Measurements from ENCODE around the gene ABCA9. TPM values are rescaled to one million over a fixed set of nuclear protein-coding genes. Genes with fewer than 3 reads are reported as not detected.

The ABCA9 gene
- total RNA-seq, 1 experiment from 2014 or later, result not detected

- no peak overlapping the region for H3K27ac Mint-ChIP-seq
- ATAC-seq (no peak), DNase-seq (ENCODE audit: low spot score) (no peak)
- no peaks in the 10 kb centered on the region for H3K9me3 Mint-ChIP-seq
- ChIA-PET CTCF (no interaction called here), POLR2A (no interaction called here)
- no peaks in the 10 kb centered on the region for H3K27me3 Mint-ChIP-seq (ENCODE audit: low read depth)
- no peaks in the 10 kb centered on the region for H3K36me3 Mint-ChIP-seq
- H3K4me1 Mint-ChIP-seq, result 0 out of 2 replicates have a peak, but pooled peaks cover 2% of the 10 kb centered on the region
- no peak overlapping the region for H3K4me3 Mint-ChIP-seq
- TF ChIP-seq ZBTB43 (CRISPR knock-in tag; IDR thresholded peaks at IDR 0.05) (no peak), TP53 (CRISPR knock-in tag; IDR thresholded peaks at IDR 0.05) (no peak), NFATC4 (CRISPR knock-in tag; IDR thresholded peaks at IDR 0.05) (no peak), ATF6 (CRISPR knock-in tag; IDR thresholded peaks at IDR 0.05) (no peak), ZNF396 (CRISPR knock-in tag; IDR thresholded peaks at IDR 0.05; ENCODE audit: borderline replicate concordance) (no peak), SOX15 (CRISPR knock-in tag; IDR thresholded peaks at IDR 0.05) (no peak), IRF2 (CRISPR knock-in tag; IDR thresholded peaks at IDR 0.05; ENCODE audit: borderline replicate concordance, low read depth) (no peak), ZNF532 (CRISPR knock-in tag; IDR thresholded peaks at IDR 0.05; ENCODE audit: borderline replicate concordance) (no peak), FOXP4 (CRISPR knock-in tag; IDR thresholded peaks at IDR 0.05) (no peak)
Measured at GRCh38 chr17:69012895-69013805, 47.6 kb downstream of the ABCA9 start.

GRCh38 chr17:69009930-69010329 lies 50.8 kb downstream of the ABCA9 start:
- Mint-ChIP-seq H3K9me3 (peaks cover 14% of the 10 kb centered on the region), H3K27me3 (ENCODE audit: low read depth) (no peaks in the 10 kb centered on the region), H3K4me3 (no peak overlapping the region), H3K36me3 (no peaks in the 10 kb centered on the region), H3K4me1 (peaks cover 11% of the 10 kb centered on the region; the same call in 1 of the 2 replicates), H3K27ac (no peak overlapping the region)
- POLR2A ChIA-PET, result interaction anchor here (0.6 kb wide), 1 partner anchor 347 kb away, joined by 3 read pairs; no protein-coding TSS in a partner anchor
- no peak for DNase-seq (ENCODE audit: low spot score)
- CTCF ChIA-PET, result interaction anchor here (1.5 kb wide), 1 partner anchor 75 kb away, joined by 3 read pairs; no protein-coding TSS in a partner anchor
- ATAC-seq, result no peak
- TF ChIP-seq FOXJ3 (CRISPR knock-in tag; IDR thresholded peaks at IDR 0.05; ENCODE audit: borderline replicate concordance) (no peak), GABPB1 (CRISPR knock-in tag; IDR thresholded peaks at IDR 0.05) (no peak), SOX15 (CRISPR knock-in tag; IDR thresholded peaks at IDR 0.05) (no peak), FOXP4 (CRISPR knock-in tag; IDR thresholded peaks at IDR 0.05) (no peak), TP53 (CRISPR knock-in tag; IDR thresholded peaks at IDR 0.05) (no peak), ZNF281 (CRISPR knock-in tag; IDR thresholded peaks at IDR 0.05) (no peak), ZNF416 (CRISPR knock-in tag; IDR thresholded peaks at IDR 0.05) (no peak), CREM (CRISPR knock-in tag; IDR thresholded peaks at IDR 0.05) (no peak), JAZF1 (CRISPR knock-in tag; IDR thresholded peaks at IDR 0.05) (no peak)
